ENCODE results near the gene IKBKG. TPM values are rescaled to one million over a fixed set of nuclear protein-coding genes. Genes with fewer than 3 reads are reported as not detected.

The IKBKG gene
- total and polyA plus RNA-seq, 2 of the 8 experiments (the other 6 are each of a cell fraction or from before 2014, with no cell fraction given): 17.5 to 18.1 TPM

DNA sequence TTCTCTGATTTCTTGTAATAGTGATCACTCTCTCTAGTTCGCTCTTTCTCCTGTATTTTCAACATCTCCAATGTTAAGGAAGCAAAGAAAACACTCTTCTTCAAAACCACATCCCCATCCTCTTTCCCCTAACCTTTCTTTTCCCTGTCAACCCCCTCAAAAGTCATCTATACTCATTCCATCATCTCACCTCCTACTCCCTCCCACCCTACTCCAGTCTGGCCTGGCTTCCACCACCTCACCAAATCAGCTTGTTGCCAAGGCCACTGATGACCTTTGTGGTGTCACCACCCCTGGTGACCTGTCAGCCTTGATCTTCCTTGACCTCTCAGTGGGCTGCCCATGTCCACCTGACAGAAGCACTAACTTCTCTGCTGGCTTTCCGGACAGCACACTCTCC, 33.7 kb upstream of the IKBKG start (continued):
- TF ChIP-seq FOSL1 (IDR thresholded peaks at IDR 0.05; ENCODE audit: insufficient read depth, low read depth, low read length): no peak
- TF ChIP-seq SIRT6 (IDR thresholded peaks at IDR 0.05; ENCODE audit: low read length): no peak
- no peak for TF ChIP-seq CBX8 (IDR thresholded peaks at IDR 0.05; ENCODE audit: borderline replicate concordance, low read depth, low read length)
- no peak for TF ChIP-seq SRF (IDR thresholded peaks at IDR 0.05; ENCODE audit: low read depth, low read length)
- no peak for TF ChIP-seq EZH2 (IDR thresholded peaks at IDR 0.05; ENCODE audit: low read depth, low read length, severe bottlenecking)
- no peak for TF ChIP-seq EP300 (IDR thresholded peaks at IDR 0.05; ENCODE audit: borderline replicate concordance in 1 of 2, low read depth in 2 of 2, low read length in 2 of 2)

Data from H1 (cell line).